ENCODE data around the gene AP3B1. TPM values are rescaled to one million over a fixed set of nuclear protein-coding genes. Genes with fewer than 3 reads are reported as not detected.

The AP3B1 gene
- total RNA-seq, 1 donor from 2014 or later: 23.2 TPM

DNA sequence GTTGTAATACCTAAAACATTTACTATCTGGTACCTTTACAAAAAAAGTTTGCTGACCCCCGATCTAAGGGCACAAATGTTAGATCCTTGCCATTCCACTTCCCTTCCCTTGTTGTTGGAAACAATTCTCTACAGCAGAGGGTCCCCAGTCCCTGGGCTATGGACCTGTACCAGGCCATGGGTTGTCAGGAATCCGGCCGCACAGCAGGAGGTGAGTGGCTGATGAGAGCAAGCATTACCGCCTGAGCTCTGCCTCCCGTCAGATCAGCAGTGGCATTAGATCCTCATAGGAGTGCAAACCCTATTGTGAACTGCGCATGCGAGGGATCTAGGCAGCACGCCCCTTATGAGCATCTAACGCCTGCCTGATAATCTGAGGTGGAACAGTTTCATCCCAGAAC lies 248.5 kb downstream of the AP3B1 start:
- DNase-seq (ENCODE audit: low spot score): no peak

DNA sequence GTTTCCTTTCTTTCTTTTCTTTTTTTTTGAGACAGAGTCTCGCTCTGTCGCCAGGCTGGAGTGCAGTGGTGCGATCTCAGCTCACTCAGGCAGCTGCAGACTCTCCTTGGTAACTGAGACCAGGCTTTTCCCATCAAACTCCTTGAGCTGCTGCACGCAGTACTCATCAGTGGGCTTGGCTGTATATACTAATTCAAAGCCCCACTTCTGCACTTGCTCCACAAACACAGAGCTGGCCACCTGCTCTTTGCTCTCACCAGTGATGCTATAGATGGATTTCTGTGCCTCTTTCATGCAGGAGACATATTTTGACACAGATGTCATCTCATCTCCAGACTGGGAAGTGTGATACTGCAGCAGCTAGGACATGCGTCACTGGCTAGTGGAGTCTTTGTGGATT lies 252.7 kb downstream of the AP3B1 start:
- intact Hi-C loops (cut with DNase I): no loop called here
- DNase-seq (ENCODE audit: low spot score): no peak

More for the DNA sequence above, 248.5 kb downstream of the AP3B1 start:
- intact Hi-C loops (cut with DNase I): no loop called here

DNA sequence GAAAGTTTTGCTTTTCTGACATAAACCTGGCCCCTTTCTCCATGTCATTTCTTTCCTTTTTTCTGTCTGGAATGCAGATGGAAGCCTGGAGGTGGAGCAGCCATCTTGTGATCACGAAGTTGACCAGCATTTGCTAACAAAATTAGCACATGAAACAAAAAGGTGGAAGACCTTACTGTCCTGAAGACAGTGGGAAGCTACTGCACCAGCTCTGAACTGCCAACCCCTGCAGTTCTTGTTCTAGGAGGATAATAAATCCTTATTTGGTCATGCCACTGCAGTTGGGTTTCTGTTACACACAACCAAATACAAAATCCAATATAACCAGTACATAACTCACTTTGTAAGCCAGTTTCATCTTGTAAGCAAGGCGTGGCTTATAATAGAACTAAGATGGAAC lies 269.0 kb downstream of the AP3B1 start:
- intact Hi-C loops (cut with DNase I): no loop called here
- no peak for DNase-seq (ENCODE audit: low spot score)

DNA sequence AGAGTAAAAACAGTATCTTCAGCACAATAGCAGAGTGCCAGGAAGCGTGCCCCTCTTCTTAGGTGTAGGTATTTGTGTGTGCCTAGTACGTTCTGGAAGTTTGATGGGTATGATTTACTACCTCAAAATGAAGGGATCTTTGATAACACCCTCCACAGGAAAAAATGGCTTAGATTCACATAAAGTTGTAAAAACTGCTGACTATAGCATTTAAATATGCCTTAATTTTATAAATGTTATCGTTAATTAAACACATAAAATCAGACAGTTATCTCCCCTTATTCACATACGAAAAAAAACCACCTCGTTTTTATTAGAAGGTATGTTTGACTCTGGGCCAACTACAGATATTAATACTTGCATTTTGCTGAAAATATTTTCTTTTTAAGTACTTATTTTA lies 274.8 kb downstream of the AP3B1 start:
- intact Hi-C loops (cut with DNase I): no loop called here
- no peak for DNase-seq (ENCODE audit: low spot score)

DNA sequence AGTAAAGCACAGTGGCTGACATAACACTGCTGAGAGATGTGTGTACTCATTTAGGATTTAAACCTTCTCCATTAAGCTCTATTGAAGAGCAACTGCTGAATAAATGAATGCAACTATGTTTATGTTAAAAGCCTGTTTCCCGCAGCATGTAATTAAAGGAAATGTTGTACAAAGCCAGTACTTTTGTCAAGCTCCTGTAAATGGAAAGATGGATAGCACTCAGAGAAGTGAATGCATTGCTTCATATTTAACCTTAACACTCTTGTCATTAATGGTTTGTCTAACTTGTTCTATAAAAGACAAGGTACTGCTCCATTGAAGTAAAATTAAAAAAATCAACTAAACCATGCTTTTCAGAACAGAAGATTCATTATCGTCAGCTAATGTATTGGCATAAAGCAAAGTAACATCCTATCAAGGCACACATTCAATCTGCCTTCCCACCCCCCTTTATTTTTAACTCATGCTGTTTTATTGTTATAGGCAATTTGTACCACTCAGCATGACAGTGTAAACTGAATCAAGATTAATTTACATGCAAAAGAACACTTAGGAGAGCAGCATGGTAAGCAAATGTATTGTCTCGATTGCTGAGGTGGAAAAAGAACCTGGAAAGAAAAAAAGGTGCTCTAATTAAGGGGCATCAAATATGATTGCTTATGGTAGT lies 277.5 kb downstream of the AP3B1 start:
- DNase-seq (ENCODE audit: low spot score): no peak
- intact Hi-C loops (cut with DNase I): no loop called here

DNA sequence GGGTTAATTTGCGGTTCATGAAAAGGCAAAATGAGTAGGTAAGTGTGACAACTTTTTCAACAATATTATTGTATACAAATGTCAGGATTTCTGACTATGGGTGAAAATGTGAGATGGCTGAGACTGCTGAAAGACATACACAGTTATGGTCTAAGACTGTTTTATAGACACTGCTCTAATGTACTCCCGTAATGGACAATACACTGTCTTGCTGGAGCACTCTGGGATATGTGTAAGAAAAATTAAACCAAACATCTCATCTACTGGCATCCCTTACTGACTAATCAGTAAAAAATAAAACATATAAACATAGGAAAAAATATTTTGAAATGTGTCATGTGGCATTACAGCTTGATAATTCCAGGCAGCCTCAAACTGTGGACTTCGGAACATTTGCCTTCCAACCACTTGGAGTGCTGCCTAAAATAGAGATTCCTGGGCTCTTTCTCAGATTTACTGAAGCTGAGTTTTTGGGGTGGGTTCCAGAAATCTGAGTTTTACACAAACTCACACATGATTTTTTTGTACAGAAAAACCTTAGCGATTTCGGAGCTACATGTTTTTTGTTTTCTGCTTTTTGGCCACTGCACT lies 284.5 kb downstream of the AP3B1 start:
- DNase-seq (ENCODE audit: low spot score): no peak
- intact Hi-C loops (cut with DNase I): loop anchor here (10.0 kb wide), 2 partner anchors 365 to 445 kb away; no protein-coding TSS in a partner anchor

DNA sequence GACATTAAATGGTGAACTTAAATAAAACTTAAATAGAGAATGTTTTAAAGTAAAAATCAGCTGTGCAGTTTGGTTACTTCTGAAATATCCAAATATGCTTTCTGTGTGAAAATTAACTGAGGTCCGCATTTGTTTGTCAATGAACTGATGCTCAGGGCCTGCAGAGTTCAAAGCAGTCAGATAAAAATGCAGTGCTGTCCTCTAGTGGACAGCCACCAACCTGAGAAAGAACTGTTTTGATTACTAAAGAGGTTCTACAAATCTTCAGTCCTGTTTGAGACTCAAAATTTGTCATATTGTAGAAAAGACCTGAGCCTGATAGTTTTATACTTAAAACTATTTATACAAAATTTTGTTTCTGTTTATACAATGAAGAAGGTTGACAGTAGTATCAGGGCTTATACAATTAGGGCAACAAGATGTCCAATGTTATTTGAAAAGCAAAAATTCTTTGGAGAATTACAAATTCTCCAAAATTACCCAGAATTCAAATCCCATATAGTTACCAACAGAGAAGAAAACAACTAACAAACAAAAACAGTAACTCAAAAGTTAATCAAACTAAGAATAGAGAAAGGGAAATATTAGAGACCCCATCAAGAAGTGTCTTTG lies 286.0 kb downstream of the AP3B1 start:
- intact Hi-C loops (cut with DNase I): loop anchor here (10.0 kb wide), 2 partner anchors 364 to 444 kb away; no protein-coding TSS in a partner anchor
- no peak for DNase-seq (ENCODE audit: low spot score)

DNA sequence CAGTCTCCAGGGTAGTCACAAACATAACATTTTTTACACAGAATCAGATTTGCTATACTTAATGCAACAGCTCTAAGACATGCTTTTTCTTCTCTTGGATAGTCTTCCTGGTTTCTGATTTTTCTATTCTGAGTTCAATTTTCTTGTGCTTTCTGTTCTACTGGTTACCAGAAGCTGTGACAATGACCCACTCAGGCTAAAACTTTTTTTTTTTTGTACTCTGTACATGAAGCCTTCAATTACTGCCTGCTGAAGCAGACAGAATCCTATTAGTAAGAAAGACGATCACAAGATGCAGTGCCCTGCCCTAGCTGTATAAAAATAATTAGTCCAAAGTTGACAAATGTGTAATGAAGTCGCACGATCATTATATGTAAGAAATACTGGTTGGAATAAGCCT lies 287.3 kb downstream of the AP3B1 start:
- no peak for DNase-seq (ENCODE audit: low spot score)
- intact Hi-C loops (cut with DNase I): loop anchor here (10.0 kb wide), 2 partner anchors 362 to 442 kb away; no protein-coding TSS in a partner anchor

DNA sequence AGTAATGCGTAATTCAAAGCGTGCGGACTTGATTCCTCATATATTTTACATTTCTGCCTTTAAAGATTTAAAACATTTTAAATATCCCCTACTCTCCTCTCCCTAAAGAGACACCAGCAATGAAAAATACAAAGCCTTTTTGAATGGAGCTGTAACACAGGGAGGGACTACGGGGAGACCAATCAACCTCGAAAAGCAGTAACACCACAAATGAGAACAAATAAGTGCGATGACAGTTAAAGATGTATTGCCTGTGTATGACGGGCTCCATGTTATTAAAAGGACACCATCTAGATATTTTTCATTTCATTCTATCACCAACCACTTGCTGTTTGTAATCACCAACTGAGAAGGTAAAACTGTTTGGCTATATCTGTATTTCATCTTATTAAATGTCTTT lies 288.0 kb downstream of the AP3B1 start:
- intact Hi-C loops (cut with DNase I): loop anchor here (10.0 kb wide), 2 partner anchors 362 to 442 kb away; no protein-coding TSS in a partner anchor

DNA sequence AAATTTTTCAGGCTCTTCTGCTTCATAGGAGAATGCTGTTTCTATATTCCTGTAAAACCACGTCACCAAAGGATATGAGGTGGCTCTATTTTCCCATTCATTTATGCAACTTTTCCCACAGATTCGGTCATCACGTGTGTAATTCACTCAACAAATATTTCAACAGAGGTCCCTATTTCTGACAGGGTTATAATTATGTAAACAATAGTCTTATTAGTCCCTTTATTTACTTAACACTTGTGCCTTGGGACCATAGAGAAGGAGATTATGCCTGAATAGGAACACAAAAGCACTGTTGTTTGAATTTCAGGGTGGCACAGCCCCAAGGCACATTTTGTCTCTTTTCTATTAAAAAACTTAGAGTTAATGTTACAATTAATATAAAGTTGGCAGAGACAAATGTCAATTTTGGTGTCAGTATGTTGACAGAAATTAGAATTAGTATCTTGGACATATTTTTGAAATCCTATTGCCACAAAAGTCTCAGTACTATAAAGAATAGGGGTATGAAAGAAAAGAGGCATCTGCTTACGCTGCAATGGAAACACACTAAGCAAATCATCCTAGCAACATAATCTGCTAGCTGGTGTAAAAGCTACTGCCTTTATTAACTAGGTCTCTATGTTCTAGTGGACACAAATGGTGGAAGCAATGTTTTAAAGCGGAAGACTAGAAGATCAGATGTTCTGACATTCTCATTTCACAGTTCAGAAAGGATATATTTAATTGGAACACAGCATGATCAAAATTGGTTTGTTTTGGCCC lies 289.3 kb downstream of the AP3B1 start:
- no peak for DNase-seq (ENCODE audit: low spot score)
- intact Hi-C loops (cut with DNase I): loop anchor here (10.0 kb wide), 2 partner anchors 360 to 440 kb away; no protein-coding TSS in a partner anchor

More for the DNA sequence above, 288.0 kb downstream of the AP3B1 start:
- no peak for DNase-seq (ENCODE audit: low spot score)

DNA sequence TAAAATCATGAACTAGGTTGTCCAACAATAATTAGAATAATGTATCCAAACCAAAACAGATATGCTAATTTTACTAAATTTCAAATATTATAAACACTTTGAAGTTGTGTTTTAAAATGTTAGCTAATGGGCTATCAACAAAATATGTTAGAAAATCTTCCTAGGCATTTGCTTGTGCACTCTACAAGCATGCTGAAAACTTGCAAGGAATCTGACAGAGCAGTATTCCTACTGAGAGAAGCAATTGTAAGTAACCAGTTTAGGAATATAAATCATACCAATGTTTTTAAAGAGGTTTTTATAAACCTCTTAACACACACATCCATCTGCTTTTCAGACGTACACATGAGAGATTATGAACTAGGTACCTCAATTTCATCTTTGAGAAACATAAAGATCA lies 289.9 kb downstream of the AP3B1 start:
- no peak for DNase-seq (ENCODE audit: low spot score)
- intact Hi-C loops (cut with DNase I): loop anchor here (10.0 kb wide), 2 partner anchors 360 to 440 kb away; no protein-coding TSS in a partner anchor

DNA sequence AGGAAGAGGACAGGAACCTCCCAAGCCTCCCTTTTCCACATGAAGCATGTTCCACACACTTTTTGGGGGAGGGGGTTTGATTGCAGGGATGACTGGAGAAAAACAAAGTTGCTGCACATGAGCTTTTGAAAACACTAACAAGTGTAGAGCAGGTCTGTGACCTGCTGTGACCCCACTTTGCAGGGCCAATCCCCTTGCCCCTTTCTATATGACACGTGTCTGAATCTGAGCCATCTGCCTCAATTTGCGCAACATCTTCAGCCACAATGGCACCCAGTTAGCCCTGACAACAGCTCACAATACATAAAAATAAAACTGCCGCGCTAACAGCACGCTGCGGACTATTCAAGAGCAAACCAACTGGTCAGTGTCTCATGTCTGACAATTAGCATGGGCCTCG lies 290.6 kb downstream of the AP3B1 start:
- no peak for DNase-seq (ENCODE audit: low spot score)
- intact Hi-C loops (cut with DNase I): loop anchor here (10.0 kb wide), 2 partner anchors 359 to 439 kb away; no protein-coding TSS in a partner anchor

DNA sequence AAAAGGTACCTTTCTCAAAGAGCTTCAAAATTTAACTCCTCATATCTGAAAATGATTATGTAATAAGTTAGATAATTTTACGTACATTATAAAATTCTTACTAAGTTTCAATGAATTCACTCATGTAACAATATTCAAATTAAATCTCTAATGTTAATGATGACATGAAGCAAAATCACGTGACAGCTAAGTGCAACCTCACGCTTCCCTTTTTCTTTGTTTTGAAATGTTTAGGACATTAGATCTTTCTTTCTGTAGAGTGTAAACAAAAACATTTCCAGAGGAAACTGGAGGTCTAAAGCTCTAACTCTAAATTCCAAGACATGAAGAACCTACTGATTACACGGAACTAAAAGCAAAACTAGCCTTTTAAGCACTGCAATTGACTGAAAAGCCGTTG lies 291.0 kb downstream of the AP3B1 start:
- intact Hi-C loops (cut with DNase I): loop anchor here (10.0 kb wide), 2 partner anchors 359 to 439 kb away; no protein-coding TSS in a partner anchor
- no peak for DNase-seq (ENCODE audit: low spot score)

DNA sequence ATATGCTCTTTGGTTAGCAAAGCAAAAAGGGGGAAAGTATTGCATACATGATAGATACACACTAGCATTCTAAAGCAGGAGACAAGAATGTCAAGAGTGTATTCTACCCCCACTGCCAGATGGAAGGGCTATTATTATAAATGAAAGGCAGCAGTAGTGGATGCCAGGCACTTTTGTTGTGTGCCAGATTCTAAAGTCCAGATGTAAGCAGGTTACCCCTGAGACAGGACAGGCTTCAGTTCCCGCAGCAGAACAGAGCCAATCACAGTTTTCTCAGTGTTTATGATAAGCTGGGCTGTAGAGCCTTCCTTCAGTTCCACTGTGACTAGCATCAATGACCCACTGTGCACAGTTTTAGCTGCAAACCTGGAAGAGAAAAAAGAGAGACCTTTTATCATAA lies 291.8 kb downstream of the AP3B1 start:
- intact Hi-C loops (cut with DNase I): loop anchor here (10.0 kb wide), 2 partner anchors 358 to 438 kb away; no protein-coding TSS in a partner anchor

DNA sequence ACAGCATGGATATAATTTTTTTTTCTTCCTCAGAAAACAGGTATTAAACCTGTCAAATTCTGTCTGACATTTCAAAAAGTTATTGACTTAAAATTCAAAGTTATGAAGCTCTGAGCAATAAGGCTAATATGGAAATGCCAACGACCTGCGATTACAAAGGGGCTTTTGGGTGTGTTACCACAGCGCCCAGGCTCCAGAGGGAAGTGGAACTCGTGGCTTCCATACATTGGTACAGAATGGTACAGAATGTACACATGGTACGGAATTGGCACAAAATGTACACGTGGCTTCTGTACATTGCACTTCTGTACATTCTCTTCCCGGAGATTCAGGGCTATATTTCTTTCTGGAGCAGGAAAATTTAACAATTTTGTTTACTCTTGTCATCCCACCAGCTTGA lies 293.3 kb downstream of the AP3B1 start:
- intact Hi-C loops (cut with DNase I): loop anchor here (10.0 kb wide), 2 partner anchors 356 to 436 kb away; no protein-coding TSS in a partner anchor
- no peak for DNase-seq (ENCODE audit: low spot score)

More for the DNA sequence above, 291.8 kb downstream of the AP3B1 start:
- no peak for DNase-seq (ENCODE audit: low spot score)

DNA sequence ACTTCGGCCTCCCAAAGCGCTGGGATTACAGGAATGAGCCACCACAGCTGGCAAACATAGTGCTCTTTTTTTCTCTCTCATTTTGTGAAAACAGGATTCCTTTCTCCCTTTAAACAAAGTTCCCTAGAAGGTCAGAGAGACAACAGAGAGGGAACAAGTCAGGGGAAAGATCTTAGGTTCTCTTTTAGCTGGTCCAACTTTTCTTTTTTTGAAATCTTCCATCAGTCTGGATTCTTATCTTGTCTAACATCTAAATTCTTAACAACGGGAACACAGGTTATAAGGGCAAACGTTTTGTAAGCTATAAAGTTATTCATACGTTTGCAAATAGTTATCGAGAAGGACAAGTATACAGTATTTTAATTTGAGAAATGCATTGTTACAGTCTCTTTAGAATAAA lies 294.3 kb downstream of the AP3B1 start:
- intact Hi-C loops (cut with DNase I): loop anchor here (10.0 kb wide), 2 partner anchors 355 to 435 kb away; no protein-coding TSS in a partner anchor
- no peak for DNase-seq (ENCODE audit: low spot score)

DNA sequence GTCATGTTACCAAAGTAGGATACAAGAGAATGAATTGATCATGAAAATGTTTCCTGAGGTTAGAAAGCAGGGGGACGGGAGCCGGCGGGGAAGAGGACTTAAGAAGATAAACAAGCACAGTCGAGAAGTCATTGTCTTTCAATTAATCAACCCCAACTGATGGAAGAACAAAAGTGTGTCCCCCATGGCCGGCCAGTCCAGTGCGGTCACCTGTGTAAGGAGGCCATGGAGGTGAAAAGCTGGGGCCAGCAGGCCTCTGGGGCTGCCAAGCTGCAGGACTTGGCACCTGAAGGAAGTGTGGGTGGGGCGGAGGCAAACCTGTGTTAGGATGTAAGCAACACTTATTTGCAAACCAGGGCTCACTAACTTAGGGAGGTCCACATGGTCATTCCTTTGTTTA lies 295.1 kb downstream of the AP3B1 start:
- DNase-seq (ENCODE audit: low spot score): no peak
- intact Hi-C loops (cut with DNase I): no loop called here

DNA sequence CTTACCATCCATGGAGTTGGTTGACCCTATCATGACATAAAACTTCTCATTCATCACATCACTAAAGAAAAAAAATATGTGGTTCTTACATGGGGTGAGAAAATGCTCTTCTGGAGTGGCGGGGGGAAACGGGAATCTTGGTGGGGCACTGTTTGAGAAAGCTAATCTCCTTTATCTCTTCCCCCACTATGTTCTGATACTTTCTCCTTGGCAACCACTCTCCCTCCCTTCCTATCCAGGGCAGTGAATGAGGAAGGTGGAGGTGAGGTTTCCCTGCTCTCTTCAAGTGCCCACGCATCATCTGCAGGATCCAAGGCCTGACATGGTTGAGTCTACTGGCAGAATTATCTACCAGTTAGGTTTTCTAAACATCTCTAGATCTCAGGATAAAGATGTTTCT lies 297.6 kb downstream of the AP3B1 start:
- no peak for DNase-seq (ENCODE audit: low spot score)
- intact Hi-C loops (cut with DNase I): no loop called here

DNA sequence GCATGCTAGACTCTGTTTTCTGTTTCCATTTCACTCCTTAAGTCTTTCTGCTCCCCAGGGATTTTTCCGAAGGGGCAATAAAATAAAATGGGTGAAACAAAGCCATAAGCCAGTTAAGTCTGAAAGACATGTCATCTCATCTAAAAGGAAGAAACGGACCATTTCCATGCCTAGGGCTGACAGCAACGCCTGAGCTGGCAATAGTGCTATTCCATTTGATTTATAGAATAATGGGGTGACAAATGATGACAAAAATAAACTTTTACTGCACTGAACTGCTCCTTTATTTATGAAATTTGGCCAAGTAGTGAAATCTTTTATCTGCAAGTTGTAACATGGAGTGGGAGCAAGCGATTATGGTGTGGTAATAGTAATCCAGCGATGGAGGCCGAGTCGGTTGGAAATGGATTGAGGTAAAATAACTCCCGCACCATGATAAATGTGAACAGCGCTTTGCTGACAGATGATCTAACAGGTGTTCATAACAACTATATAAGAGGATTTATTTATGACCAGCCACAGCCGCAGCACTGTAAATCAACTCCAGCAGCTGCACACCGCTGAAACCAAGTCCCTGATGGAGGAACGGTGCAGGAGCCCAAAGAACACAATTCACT lies 298.6 kb downstream of the AP3B1 start:
- intact Hi-C loops (cut with DNase I): no loop called here
- DNase-seq (ENCODE audit: low spot score): no peak
